ENCODE results near the gene MEN1. TPM values are rescaled to one million over a fixed set of nuclear protein-coding genes. Genes with fewer than 3 reads are reported as not detected.

MEN1 gene
- total RNA-seq, 1 donor from 2014 or later, result 9.1 TPM

DNA sequence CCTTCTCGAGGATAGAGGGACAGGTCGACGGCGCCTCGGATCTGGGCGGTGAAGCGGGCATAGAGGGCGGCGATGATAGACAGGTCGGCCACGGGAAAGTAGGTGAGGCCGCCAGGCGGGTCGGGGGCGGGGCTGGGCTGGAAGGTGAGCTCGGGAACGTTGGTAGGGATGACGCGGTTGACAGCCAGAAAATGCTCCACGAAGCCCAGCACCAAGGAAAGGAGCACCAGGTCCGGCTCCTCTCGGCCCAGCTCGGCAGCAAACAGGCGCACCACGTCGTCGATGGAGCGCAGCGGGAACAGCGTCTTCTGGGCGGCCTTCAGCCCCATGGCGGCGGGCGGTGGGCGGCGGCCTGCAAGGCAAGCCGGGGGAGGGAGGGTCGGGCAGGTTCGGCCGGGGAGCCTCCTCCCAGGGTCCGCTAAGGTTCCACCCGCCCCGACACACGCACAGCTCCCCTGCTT, 540 bp downstream of the MEN1 start:
- DNase-seq (peak; percentile 34), ATAC-seq (peak; percentile 20)
- intact Hi-C loops (cut with micrococcal nuclease), result no loop called here

DNA sequence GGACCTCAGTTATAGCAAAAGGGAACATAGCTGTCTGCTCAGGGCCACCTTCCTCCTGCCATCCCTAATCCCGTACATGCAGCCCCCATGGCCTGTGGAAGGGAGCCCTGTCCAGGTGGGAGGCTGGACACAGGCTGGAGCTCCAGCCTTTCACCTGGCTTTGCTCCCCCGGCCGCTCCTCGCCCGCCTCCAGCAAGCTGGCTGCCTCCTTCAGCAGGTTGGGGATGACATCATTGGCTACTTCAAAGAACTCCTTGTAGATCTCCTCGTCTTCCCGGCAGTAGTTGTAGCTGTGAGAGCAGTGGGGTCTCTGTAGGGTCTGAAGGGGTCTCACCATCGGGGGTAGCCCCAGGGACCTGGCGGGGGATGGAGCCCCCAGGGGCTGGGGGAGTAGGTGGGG, 4.9 kb downstream of the MEN1 start:
- no peak for DNase-seq
- ATAC-seq, result no peak
- intact Hi-C loops (cut with micrococcal nuclease), result no loop called here

DNA sequence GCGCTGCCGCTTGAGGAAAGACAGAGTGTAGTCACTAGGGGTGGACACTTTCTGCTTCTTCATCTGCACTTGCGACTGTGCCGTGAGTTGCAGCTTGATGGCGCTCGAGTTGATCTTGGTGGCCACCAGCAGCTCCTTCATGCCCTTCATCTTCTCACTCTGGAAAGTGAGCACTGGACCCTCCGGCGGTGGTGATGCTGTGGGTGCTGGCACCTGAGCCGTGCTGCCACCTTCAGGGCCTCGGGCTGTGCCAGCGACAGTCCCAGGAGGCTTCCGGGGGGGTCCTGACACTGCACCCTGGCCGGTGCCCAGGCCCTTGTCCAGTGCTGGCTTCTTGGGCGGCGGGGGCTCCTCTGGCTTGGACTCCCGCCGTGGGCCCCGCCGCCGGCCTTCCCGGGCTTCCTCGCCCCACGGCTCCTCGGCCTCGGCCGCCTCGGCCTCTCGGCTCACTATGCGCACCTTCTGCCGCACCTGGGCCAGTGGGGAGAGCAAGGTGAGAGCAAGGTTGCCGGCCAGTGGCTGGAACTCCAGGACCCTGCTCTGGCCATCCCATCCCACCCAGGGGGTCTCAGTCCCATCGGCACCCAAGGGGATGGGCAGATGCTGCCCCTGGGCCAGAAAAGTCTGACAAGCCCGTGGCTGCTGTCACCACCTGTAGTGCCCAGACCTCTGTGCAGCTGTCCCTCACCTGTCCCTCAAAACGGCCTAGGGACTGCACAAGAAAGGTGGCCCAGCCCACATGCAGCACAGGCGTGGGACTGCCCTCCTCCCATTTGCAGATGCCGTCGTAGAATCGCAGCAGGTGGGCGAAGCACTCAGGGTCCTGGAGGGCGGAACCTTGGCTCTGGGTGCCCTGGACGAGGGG, 5.8 kb downstream of the MEN1 start:
- ATAC-seq, result no peak
- DNase-seq, result no peak
- intact Hi-C loops (cut with micrococcal nuclease), result no loop called here

DNA sequence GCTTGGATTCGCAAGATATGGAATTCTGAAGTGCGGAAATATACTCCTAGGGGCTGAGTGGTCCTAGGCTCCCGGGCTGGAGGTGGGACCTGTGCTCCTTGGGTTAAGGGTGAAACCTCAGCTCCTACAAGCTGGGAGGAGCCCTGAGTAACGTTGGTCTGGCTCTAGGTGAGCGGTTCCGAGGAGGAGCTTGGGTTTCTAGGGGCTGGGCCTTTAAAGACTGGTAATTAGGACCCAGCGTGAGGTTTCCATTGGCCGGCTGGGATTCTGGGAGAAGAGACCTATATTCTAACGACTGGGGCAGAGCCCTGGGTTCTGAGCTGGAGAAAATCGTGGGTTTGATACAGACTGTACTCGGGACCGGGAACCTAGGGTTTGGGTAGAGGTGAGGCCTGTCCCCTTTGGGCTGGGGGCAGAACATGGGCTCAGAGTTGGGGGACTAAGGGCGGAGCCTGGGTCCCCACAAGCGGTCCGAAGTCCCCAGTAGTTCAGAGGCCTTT, 6.5 kb downstream of the MEN1 start:
- peak; percentile 7 for ATAC-seq
- no peak for DNase-seq
- intact Hi-C loops (cut with micrococcal nuclease), result no loop called here

GRCh38 chr11:64803158-64803845, 7.0 kb downstream of the MEN1 start, which contains the start of gene MAP4K2:
Gene MAP4K2 (minus strand): TSS chr11:64803214. CDS start chr11:64803149, 65 bp downstream.
- intact Hi-C loops (cut with micrococcal nuclease), result no loop called here
- DNase-seq, result peak; percentile 96
- ATAC-seq, result peak; percentile 91

DNA sequence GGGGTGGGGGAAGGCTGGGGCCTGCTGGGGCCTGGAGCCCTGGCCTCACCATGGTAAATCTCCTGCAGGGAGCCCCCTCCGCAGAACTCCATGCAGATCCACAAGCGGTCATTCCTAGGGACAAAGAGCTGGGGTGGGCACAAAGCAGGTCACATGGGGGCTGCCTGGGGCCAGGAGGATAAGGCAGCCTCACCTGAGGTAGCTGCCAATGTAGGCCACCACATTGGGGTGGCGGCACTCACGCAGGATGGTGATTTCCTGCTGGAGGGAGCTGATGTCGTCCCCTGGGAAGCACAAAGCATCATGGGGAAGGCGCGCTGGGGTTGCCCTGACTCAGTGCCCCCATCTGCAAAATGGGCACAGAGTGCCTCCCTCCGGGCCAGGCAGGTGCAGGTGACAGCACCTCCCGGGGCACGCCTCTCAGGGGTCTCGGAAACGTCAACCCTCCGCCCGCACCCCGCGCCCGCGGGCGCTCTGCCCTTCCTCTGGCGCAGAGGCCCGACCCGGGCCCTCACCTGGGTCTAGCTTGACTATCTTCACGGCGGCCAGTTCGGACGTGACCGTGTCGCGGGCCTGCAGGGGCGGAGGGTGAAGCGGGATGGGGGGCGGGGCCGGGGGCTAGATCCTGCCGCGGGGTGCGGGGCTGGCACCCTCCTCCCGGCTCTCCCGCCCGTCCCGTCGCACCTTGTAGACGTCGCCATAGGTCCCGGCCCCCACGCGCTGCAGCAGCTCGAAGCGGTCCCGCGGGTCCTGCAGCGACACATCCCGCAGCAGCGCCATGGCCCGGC, 7.8 kb downstream of the MEN1 start:
- ATAC-seq (no peak), DNase-seq (no peak)
- intact Hi-C loops (cut with micrococcal nuclease), result no loop called here

- DNase-seq, result no peak
- intact Hi-C loops (cut with micrococcal nuclease), result no loop called here
- ATAC-seq, result no peak
Measured at GRCh38 chr11:64801561-64802369, 8.6 kb downstream of the MEN1 start.

- ATAC-seq, result no peak
- intact Hi-C loops (cut with micrococcal nuclease), result no loop called here
- DNase-seq, result no peak
Measured at GRCh38 chr11:64801158-64801464, 9.2 kb downstream of the MEN1 start.

- DNase-seq, result peak; percentile 13
- ATAC-seq, result no peak
- intact Hi-C loops (cut with micrococcal nuclease), result no loop called here
Measured at GRCh38 chr11:64800303-64801157, 9.8 kb downstream of the MEN1 start.

DNA sequence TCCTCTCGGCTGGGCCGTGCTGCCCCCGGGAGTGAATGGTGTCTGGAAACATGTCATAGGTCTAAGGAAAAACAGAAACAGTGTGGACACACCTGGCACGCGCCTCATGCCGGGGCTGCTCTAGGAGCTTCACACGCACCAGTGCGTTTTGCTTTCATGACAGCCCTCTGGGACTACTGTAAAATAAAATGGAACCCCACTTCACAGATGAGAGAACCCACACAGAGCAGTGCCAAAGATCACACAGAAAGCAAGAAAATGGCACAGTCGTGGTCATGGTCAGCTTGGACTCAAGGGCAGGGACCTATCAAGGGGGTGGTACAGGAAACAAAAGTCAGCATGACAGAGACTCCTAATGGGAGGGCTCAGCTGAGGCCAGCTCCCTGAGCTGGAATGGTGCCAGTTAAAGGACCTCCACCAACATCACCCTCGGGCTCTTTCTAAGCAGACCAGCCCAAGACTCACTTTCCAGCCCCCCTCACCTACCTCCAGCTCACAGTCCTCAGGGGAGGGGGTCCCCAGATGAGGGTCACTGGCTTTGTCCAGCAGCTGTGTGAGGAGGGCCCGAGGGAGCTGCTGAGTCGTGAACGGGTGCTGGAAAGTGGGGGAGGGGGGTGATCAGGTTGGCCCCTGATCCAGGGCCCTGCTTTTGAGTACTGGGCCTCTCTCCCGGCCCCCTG, 10.6 kb downstream of the MEN1 start:
- no peak for ATAC-seq
- intact Hi-C loops (cut with micrococcal nuclease), result no loop called here

GRCh38 chr11:64799256-64799622, 11.1 kb downstream of the MEN1 start:
- no peak for DNase-seq
- intact Hi-C loops (cut with micrococcal nuclease), result no loop called here
- ATAC-seq, result no peak

More for the DNA sequence above, 10.6 kb downstream of the MEN1 start:
- peak; percentile 16 for DNase-seq

- no peak for ATAC-seq
- DNase-seq, result peak; percentile 24
- intact Hi-C loops (cut with micrococcal nuclease), result no loop called here
Measured at GRCh38 chr11:64796757-64797541, 13.4 kb downstream of the MEN1 start.

DNA sequence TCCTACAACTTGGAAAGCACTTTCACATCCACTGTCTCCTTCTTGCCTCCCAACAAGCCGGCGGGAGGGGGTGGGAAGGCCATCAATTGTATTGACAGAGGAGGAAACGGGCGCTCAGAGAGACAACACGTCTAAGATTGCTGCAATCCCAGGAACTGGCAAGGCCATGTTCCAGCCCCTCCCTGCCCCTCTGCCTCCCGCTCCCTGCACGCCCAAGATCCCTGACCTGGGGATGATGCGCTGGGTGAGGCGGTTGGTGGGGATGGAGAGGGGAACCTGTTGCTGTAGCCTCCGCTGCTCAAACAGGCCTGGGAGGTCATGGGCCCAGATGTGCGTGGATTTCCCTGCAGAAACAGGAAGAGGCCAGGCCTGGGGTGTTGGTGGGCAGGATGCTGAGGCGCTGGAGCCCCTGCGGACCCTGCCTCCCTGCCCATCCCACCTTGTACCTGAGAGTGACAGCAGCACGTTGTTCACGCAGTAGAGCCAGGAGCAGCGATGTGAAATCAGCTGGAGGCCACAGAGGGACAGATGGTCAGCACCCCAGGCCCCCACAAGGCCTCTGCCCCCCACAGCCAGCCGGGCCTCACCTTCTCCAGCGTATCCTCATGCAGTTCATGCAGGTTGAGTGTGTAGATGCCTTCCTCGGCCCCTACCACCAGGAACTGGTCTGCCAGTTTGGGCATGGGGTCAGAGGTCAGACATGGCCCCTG, 14.1 kb downstream of the MEN1 start:
- intact Hi-C loops (cut with micrococcal nuclease), result no loop called here
- DNase-seq (no peak), ATAC-seq (no peak)

- DNase-seq (no peak), ATAC-seq (no peak)
- intact Hi-C loops (cut with micrococcal nuclease), result no loop called here
Measured at GRCh38 chr11:64794526-64794925, 15.8 kb downstream of the MEN1 start.

GRCh38 chr11:64793271-64794160, 16.8 kb downstream of the MEN1 start:
- DNase-seq (peak; percentile 33), ATAC-seq (no peak)
- intact Hi-C loops (cut with micrococcal nuclease), result no loop called here

All from left ventricle myocardium superior (tissue), 1 donor.